GM23248 (cell line): ENCODE measurements around the gene HRCT1. TPM values are rescaled to one million over a fixed set of nuclear protein-coding genes. Genes with fewer than 3 reads are reported as not detected.
A peak's percentile ranks its signal among the peaks of the same experiment; 100 is the strongest.
"Not testable (repeated sequence)": the region's sequence is repeated elsewhere in the genome, so short reads cannot be mapped to it uniquely, and the experiment has no call there.

ENCODE experiments used
- DNase-seq: peaks from one replicate; pipeline ENCODE4 v3.0.0-alpha.2; 2015
- H2AFZ ChIP-seq: fragments of 200-600 bp; sonication (generic); 2 replicates; pipeline ENCODE4 v1.6.1; 2016; ENCODE audit warnings: antibody characterized with exemption
- H3F3A ChIP-seq: fragments of 200-600 bp; sonication (generic); 2 replicates; pipeline ENCODE4 v1.6.1; 2016; ENCODE audit warnings: mild to moderate bottlenecking, antibody characterized with exemption, mixed run types; ENCODE audit not compliant: insufficient read depth
- H3K27ac ChIP-seq: fragments of 200-600 bp; sonication (generic); 2 replicates; pipeline ENCODE4 v1.5.1; 2016; ENCODE audit warnings: mild to moderate bottlenecking
- H3K27me3 ChIP-seq: fragments of 200-600 bp; sonication (generic); replicated peaks from 2 replicates; pipeline ENCODE4 v1.6.1; 2016; ENCODE audit warnings: mild to moderate bottlenecking; ENCODE audit not compliant: insufficient read depth
- H3K36me3 ChIP-seq: fragments of 200-600 bp; sonication (generic); 2 replicates; pipeline ENCODE4 v1.6.1; 2016; ENCODE audit warnings: low read depth, mild to moderate bottlenecking
- H3K4me1 ChIP-seq: fragments of 200-600 bp; sonication (generic); 2 replicates; pipeline ENCODE4 v1.6.1; 2016; ENCODE audit warnings: mild to moderate bottlenecking; ENCODE audit not compliant: insufficient read depth
- H3K4me2 ChIP-seq: fragments of 200-600 bp; sonication (generic); one replicate; pipeline ENCODE4 v1.6.1; 2016; ENCODE audit warnings: mild to moderate bottlenecking; ENCODE audit not compliant: unreplicated experiment
- H3K4me3 ChIP-seq: fragments of 200-600 bp; sonication (generic); 2 replicates; pipeline ENCODE4 v1.5.1; 2016; ENCODE audit warnings: mild to moderate bottlenecking
- H3K79me2 ChIP-seq: fragments of 200-600 bp; sonication (generic); 2 replicates; pipeline ENCODE4 v1.6.1; 2016; ENCODE audit warnings: mild to moderate bottlenecking; ENCODE audit not compliant: insufficient read depth
- H3K9ac ChIP-seq: fragments of 200-600 bp; sonication (generic); 2 replicates; pipeline ENCODE4 v1.6.1; 2016; ENCODE audit warnings: mild to moderate bottlenecking
- H3K9me2 ChIP-seq: fragments of 200-600 bp; sonication (generic); 2 replicates; pipeline ENCODE4 v1.6.1; 2016; ENCODE audit warnings: mixed run types, mild to moderate bottlenecking, moderate library complexity; ENCODE audit not compliant: insufficient read depth
- H3K9me3 ChIP-seq: fragments of 200-600 bp; sonication (generic); one replicate; pipeline ENCODE4 v1.6.1; 2017; ENCODE audit warnings: low read depth
- H4K20me1 ChIP-seq: fragments of 200-600 bp; sonication (generic); 2 replicates; pipeline ENCODE4 v1.6.0; 2016; ENCODE audit not compliant: insufficient read depth
- EZH2 ChIP-seq: fragments of 200-600 bp; sonication (generic); IDR thresholded peaks from 2 replicates; pipeline ENCODE4 v1.6.1; 2018; ENCODE audit warnings: antibody characterized with exemption, mild to moderate bottlenecking; ENCODE audit not compliant: insufficient read depth, poor library complexity, severe bottlenecking
- EZH2phosphoT487 ChIP-seq: fragments of 200-600 bp; sonication (generic); IDR thresholded peaks from 2 replicates; pipeline ENCODE4 v1.6.1; 2018; ENCODE audit warnings: antibody characterized with exemption, moderate library complexity, mild to moderate bottlenecking, low read depth; ENCODE audit not compliant: insufficient read depth
- WGBS, 2 experiments: methylation state at CpG; one replicate each; pipeline ENCODE4 v1.1.6; 2015 to 2017; ENCODE audit warnings: low lambda C conversion rate in 2 of 2, low coverage in 1 of 2; ENCODE audit errors: missing lambda C conversion rate in 2 of 2; 5-methylcytosine and 5-hydroxymethylcytosine counted together
- in situ Hi-C: fragments of 300-500 bp; cut with MboI; formaldehyde crosslinking; loops from 2 replicates; pipeline ENCODE4 v1.15.0; 2020
- polyA plus RNA-seq: library from polyadenylated mRNA; unstranded; fragments of >200 nt; fragmentation: Nextera tagmentation; extraction: Ambion mirVana; gene quantifications from 2 replicates; pipeline ENCODE4 v1.2.1, GENCODE V29; 2016
- total RNA-seq: library from RNA; depleted of rRNA; stranded (reverse); fragments of >200 nt; shearing (Covaris generic); gene quantifications from 2 replicates; pipeline ENCODE4 v1.2.3, GENCODE V29; 2014

HRCT1 gene
- total and polyA plus RNA-seq, 2 experiments from 2014 or later, result 1.2 to 3.4 TPM

DNA sequence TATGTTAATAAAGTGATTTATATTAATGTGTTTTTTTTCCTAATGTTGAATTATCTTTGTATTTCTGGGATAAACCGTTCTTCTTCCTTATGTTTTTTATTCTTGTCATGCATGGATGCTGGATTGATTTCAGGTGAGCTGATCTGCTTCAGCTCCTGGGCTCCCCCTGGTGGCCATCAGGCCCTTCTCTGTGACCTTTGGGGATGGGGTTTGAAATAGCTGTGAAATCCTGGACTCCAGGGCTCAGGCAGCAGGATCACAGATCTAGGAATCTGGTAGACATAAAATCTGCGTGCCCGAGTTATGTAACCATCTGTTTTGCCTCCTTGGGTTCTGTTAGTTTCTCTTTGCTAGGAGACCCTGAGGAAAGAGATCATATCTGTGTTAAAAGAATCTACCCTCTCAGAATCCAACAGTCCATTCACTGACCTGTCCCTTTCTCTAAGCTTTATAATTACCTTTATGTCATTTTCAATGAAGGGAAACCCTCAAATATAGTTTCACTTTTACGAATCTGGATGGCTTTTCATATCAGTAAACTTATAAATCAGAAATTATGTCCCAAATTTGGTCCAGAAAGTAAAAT, 23.6 kb upstream of the HRCT1 start:
- peaks cover 12% of the 10 kb centered on the region for H3K4me1 ChIP-seq
- H3K4me2 ChIP-seq, result no peak overlapping the region
- peak overlapping the region; percentile 0; the same call in 1 of the 2 replicates for H3K9ac ChIP-seq
- no peak overlapping the region for H3K4me3 ChIP-seq
- WGBS, 2 experiments, result 1% methylated on average over 4 of the region's 4 CpGs
- in situ Hi-C loops, result loop anchor here (10.0 kb wide), 1 partner anchor 98 kb away; no protein-coding TSS in a partner anchor
- peak overlapping the region; percentile 1; the same call in 1 of the 2 replicates for H3K27ac ChIP-seq
- H4K20me1 ChIP-seq, result no peaks in the 10 kb centered on the region
- H3K9me3 ChIP-seq, result no peaks in the 10 kb centered on the region
- H3K36me3 ChIP-seq, result no peaks in the 10 kb centered on the region
- H3K79me2 ChIP-seq, result no peaks in the 10 kb centered on the region
- no peak for TF ChIP-seq EZH2
- TF ChIP-seq EZH2phosphoT487, result no peak
- H3K9me2 ChIP-seq, result no peaks in the 10 kb centered on the region
- peak overlapping the region; percentile 74; the same call in 1 of the 2 replicates for H2AFZ ChIP-seq
- no peaks in the 10 kb centered on the region for H3K27me3 ChIP-seq
- peak; percentile 80 for DNase-seq
- peaks cover 11% of the 10 kb centered on the region for H3F3A ChIP-seq

GRCh38 chr9:35882996-35883395, 23.0 kb upstream of the HRCT1 start:
- Histone ChIP-seq H3K36me3 (no peaks in the 10 kb centered on the region), H3K9me3 (no peaks in the 10 kb centered on the region), H3K9me2 (no peaks in the 10 kb centered on the region), H4K20me1 (no peaks in the 10 kb centered on the region), H3F3A (peaks cover 11% of the 10 kb centered on the region), H3K9ac (peak overlapping the region; percentile 0; the same call in 1 of the 2 replicates), H3K27ac (peak overlapping the region; percentile 1; the same call in 1 of the 2 replicates), H3K79me2 (no peaks in the 10 kb centered on the region), H3K4me3 (no peak overlapping the region), H3K27me3 (no peaks in the 10 kb centered on the region), H3K4me1 (peaks cover 12% of the 10 kb centered on the region), H3K4me2 (no peak overlapping the region), H2AFZ (peak overlapping the region; percentile 74)
- WGBS, 2 experiments, result 23 to 25% methylated on average over 3 of the region's 3 CpGs
- TF ChIP-seq EZH2 (no peak), EZH2phosphoT487 (no peak)
- peak; percentile 55 for DNase-seq
- in situ Hi-C loops, result loop anchor here (10.0 kb wide), 1 partner anchor 98 kb away; no protein-coding TSS in a partner anchor

- H3K4me2 ChIP-seq, H3K36me3 ChIP-seq, DNase-seq, H3K27ac ChIP-seq, H4K20me1 ChIP-seq, H2AFZ ChIP-seq, H3K9me2 ChIP-seq, H3K4me3 ChIP-seq, H3K79me2 ChIP-seq, H3K9ac ChIP-seq, H3K9me3 ChIP-seq, H3K27me3 ChIP-seq: not testable (repeated sequence)
- in situ Hi-C loops, result loop anchor here (10.0 kb wide), 1 partner anchor 100 kb away; no protein-coding TSS in a partner anchor
- H3K4me1 ChIP-seq, result peaks cover 12% of the 10 kb centered on the region
- H3F3A ChIP-seq, result peaks cover 11% of the 10 kb centered on the region
- WGBS, 2 experiments, result 83 to 90% methylated on average over 3 of the region's 3 CpGs
Observed at GRCh38 chr9:35884908-35885307, 21.1 kb upstream of the HRCT1 start.

DNA sequence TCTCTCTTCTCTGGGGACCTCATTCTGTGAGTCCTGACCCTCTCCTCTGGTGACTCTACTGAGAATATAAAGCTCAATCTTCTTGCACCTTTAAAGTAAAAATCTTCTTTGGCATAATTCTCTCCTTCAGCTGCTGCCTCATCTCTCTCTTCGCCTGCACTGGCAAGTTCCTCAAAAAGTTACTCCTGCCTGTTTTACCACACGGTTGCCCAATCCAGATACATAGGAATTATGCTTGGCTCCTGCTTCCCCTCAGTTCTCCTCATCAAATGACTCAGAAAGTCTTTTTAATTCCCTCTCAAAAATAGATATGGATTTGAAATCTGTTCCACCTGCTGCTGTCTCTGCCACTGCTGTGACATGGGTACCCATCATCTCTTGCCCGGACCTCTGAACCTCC, 14.4 kb upstream of the HRCT1 start:
- H3K4me1 ChIP-seq, result no peaks in the 10 kb centered on the region
- no peak overlapping the region for H3K4me2 ChIP-seq
- no peak for TF ChIP-seq EZH2phosphoT487
- TF ChIP-seq EZH2, result no peak
- no peaks in the 10 kb centered on the region for H3K36me3 ChIP-seq
- no peaks in the 10 kb centered on the region for H4K20me1 ChIP-seq
- no peaks in the 10 kb centered on the region for H3K79me2 ChIP-seq
- no peaks in the 10 kb centered on the region for H3K9me3 ChIP-seq
- no peaks in the 10 kb centered on the region; the same call in 1 of the 2 replicates for H3F3A ChIP-seq
- no peak overlapping the region for H3K9ac ChIP-seq
- H2AFZ ChIP-seq, result no peak overlapping the region
- in situ Hi-C loops, result no loop called here
- 39% methylated on average over 3 of the region's 3 CpGs for WGBS, 2 experiments
- peak; percentile 71 for DNase-seq
- H3K27me3 ChIP-seq, result no peaks in the 10 kb centered on the region
- H3K4me3 ChIP-seq, result no peak overlapping the region
- H3K27ac ChIP-seq, result no peak overlapping the region
- no peaks in the 10 kb centered on the region for H3K9me2 ChIP-seq
